ENCODE measurements around the gene SLC1A3.
A peak's percentile ranks its signal among the peaks of the same experiment; 100 is the strongest.

Gene SLC1A3

GRCh38 chr5:36689225-36689624 is 82.8 kb downstream of the SLC1A3 start:
- Histone ChIP-seq H3K4me2 (ENCODE audit: low read depth, low read length, poor library complexity, severe bottlenecking) (peak overlapping the region; percentile 70), H3K27me3 (ENCODE audit: insufficient read depth, low read length, poor library complexity, severe bottlenecking) (no peaks in the 10 kb centered on the region), H3K9me3 (ENCODE audit: insufficient read depth, low read depth, low read length) (no peaks in the 10 kb centered on the region), H4K20me1 (ENCODE audit: insufficient read depth, low read length, poor library complexity, severe bottlenecking) (no peaks in the 10 kb centered on the region), H3K4me3 (ENCODE audit: low read length, poor library complexity, severe bottlenecking) (no peak overlapping the region), H2AFZ (ENCODE audit: low read length) (no peak overlapping the region), H3K79me2 (ENCODE audit: insufficient read depth, low read length) (no peaks in the 10 kb centered on the region), H3K9ac (ENCODE audit: low read depth, low read length, poor library complexity, severe bottlenecking) (no peak overlapping the region), H3K4me1 (ENCODE audit: insufficient read depth, low read length, poor library complexity, severe bottlenecking) (peaks cover 6% of the 10 kb centered on the region), H3K9me2 (replicated peaks; ENCODE audit: low read depth, low read length) (no peaks in the 10 kb centered on the region), H3K36me3 (ENCODE audit: insufficient read depth, low read length) (no peaks in the 10 kb centered on the region), H3F3A (ENCODE audit: low read depth) (no peaks in the 10 kb centered on the region)
- TF ChIP-seq EZH2phosphoT487 (IDR thresholded peaks at IDR 0.05; ENCODE audit: borderline replicate concordance): no peak
- TF ChIP-seq CTCF (conservative IDR thresholded peaks at IDR 0.05; ENCODE audit: low read length): no peak

GRCh38 chr5:36690041-36690961 is 83.9 kb downstream of the SLC1A3 start:
- Histone ChIP-seq H3K9ac (ENCODE audit: low read depth, low read length, poor library complexity, severe bottlenecking) (peak overlapping the region; percentile 73), H3K79me2 (ENCODE audit: insufficient read depth, low read length) (no peaks in the 10 kb centered on the region), H4K20me1 (ENCODE audit: insufficient read depth, low read length, poor library complexity, severe bottlenecking) (no peaks in the 10 kb centered on the region), H3F3A (ENCODE audit: low read depth) (no peaks in the 10 kb centered on the region), H3K4me1 (ENCODE audit: insufficient read depth, low read length, poor library complexity, severe bottlenecking) (peaks cover 6% of the 10 kb centered on the region), H3K36me3 (ENCODE audit: insufficient read depth, low read length) (no peaks in the 10 kb centered on the region), H3K27me3 (ENCODE audit: insufficient read depth, low read length, poor library complexity, severe bottlenecking) (no peaks in the 10 kb centered on the region), H3K9me2 (replicated peaks; ENCODE audit: low read depth, low read length) (no peaks in the 10 kb centered on the region), H3K9me3 (ENCODE audit: insufficient read depth, low read depth, low read length) (no peaks in the 10 kb centered on the region), H3K4me3 (ENCODE audit: low read length, poor library complexity, severe bottlenecking) (peak overlapping the region; percentile 78), H2AFZ (ENCODE audit: low read length) (peak overlapping the region; percentile 94), H3K4me2 (ENCODE audit: low read depth, low read length, poor library complexity, severe bottlenecking) (peak overlapping the region; percentile 70)
- no peak for TF ChIP-seq EZH2phosphoT487 (IDR thresholded peaks at IDR 0.05; ENCODE audit: borderline replicate concordance)
- peak; percentile 59 for TF ChIP-seq CTCF (conservative IDR thresholded peaks at IDR 0.05; ENCODE audit: low read length)

- H3K9me3 ChIP-seq (ENCODE audit: insufficient read depth, low read depth, low read length): no peaks in the 10 kb centered on the region
- H3K9ac ChIP-seq (ENCODE audit: low read depth, low read length, poor library complexity, severe bottlenecking): peak overlapping the region; percentile 73
- no peak overlapping the region for H3K4me3 ChIP-seq (ENCODE audit: low read length, poor library complexity, severe bottlenecking)
- H3K4me2 ChIP-seq (ENCODE audit: low read depth, low read length, poor library complexity, severe bottlenecking): no peak overlapping the region
- no peaks in the 10 kb centered on the region for H4K20me1 ChIP-seq (ENCODE audit: insufficient read depth, low read length, poor library complexity, severe bottlenecking)
- peaks cover 6% of the 10 kb centered on the region for H3K4me1 ChIP-seq (ENCODE audit: insufficient read depth, low read length, poor library complexity, severe bottlenecking)
- no peaks in the 10 kb centered on the region for H3K27me3 ChIP-seq (ENCODE audit: insufficient read depth, low read length, poor library complexity, severe bottlenecking)
- H3K36me3 ChIP-seq (ENCODE audit: insufficient read depth, low read length): no peaks in the 10 kb centered on the region
- no peaks in the 10 kb centered on the region for H3F3A ChIP-seq (ENCODE audit: low read depth)
- H2AFZ ChIP-seq (ENCODE audit: low read length): no peak overlapping the region
- H3K79me2 ChIP-seq (ENCODE audit: insufficient read depth, low read length): no peaks in the 10 kb centered on the region
- H3K9me2 ChIP-seq (replicated peaks; ENCODE audit: low read depth, low read length): no peaks in the 10 kb centered on the region
- TF ChIP-seq CTCF (conservative IDR thresholded peaks at IDR 0.05; ENCODE audit: low read length) (no peak), EZH2phosphoT487 (IDR thresholded peaks at IDR 0.05; ENCODE audit: borderline replicate concordance) (no peak)
Observed at GRCh38 chr5:36691226-36691625, 84.8 kb downstream of the SLC1A3 start.
